ENCODE measurements around the gene EIF3K.

EIF3K gene

DNA sequence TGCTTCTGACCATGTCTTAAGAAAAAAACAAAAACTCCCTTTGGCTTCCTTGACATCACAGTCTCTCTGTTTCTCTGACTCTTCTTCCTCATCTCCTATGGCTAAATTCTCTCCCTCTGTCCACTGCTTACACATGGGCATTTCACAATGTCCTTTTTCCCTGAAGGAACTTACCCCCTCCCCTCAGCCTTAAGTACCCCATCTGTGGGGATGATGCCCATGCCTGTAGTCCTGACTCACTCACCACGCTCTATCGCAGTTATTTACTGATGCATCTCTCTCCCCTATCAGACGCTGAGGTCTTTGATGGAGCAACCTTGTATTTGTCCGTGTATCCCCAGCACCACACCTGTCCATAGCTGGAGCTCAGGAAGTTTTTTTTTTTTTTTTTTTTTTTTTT lies 60.9 kb downstream of the EIF3K start:
- CTCF ChIA-PET: no interaction called here
- H3K36me3 ChIP-seq (ENCODE audit: control insufficient read depth in 2 of 2, insufficient read depth in 1 of 2, low read length in 2 of 2): peaks cover 10 to 35% of the 10 kb centered on the region in 2 experiments; a peak in 2 of 3 replicates
- no peak for TF ChIP-seq ZNF621 (tag by site-specific recombination; IDR thresholded peaks at IDR 0.05)
- TF ChIP-seq, protein P1, sequence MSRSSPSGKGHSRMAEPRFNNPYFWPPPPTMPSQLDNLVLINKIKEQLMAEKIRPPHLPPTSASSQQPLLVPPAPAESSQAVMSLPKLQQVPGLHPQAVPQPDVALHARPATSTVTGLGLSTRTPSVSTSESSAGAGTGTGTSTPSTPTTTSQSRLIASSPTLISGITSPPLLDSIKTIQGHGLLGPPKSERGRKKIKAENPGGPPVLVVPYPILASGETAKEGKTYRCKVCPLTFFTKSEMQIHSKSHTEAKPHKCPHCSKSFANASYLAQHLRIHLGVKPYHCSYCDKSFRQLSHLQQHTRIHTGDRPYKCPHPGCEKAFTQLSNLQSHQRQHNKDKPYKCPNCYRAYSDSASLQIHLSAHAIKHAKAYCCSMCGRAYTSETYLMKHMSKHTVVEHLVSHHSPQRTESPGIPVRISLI (tag by site-specific recombination; IDR thresholded peaks at IDR 0.05): peak; percentile 99
- TF ChIP-seq ZNF391 (tag by site-specific recombination; IDR thresholded peaks at IDR 0.05; ENCODE audit: borderline replicate concordance, low read depth): no peak
- 0 out of 2 replicates have a peak, but pooled peaks have one; percentile 15 for TF ChIP-seq ZNF366 (tag by site-specific recombination; conservative IDR thresholded peaks at IDR 0.05)
- H3K9me3 ChIP-seq (ENCODE audit: control insufficient read depth, insufficient read depth, low read depth, low read length): no peaks in the 10 kb centered on the region
- H3K4me1 ChIP-seq (ENCODE audit: control insufficient read depth, insufficient read depth, low read length): peaks cover 23% of the 10 kb centered on the region
- no peak overlapping the region for H3K4me3 ChIP-seq (ENCODE audit: low read depth, low read length)
- POLR2A ChIA-PET: interaction anchor here (3.1 kb wide), 1 partner anchor 32 kb away, joined by 12 read pairs; the partner anchor contains the start of gene ACTN4
- H3K27ac ChIP-seq (ENCODE audit: extremely low read depth, low read depth, low read length): no peak overlapping the region

DNA sequence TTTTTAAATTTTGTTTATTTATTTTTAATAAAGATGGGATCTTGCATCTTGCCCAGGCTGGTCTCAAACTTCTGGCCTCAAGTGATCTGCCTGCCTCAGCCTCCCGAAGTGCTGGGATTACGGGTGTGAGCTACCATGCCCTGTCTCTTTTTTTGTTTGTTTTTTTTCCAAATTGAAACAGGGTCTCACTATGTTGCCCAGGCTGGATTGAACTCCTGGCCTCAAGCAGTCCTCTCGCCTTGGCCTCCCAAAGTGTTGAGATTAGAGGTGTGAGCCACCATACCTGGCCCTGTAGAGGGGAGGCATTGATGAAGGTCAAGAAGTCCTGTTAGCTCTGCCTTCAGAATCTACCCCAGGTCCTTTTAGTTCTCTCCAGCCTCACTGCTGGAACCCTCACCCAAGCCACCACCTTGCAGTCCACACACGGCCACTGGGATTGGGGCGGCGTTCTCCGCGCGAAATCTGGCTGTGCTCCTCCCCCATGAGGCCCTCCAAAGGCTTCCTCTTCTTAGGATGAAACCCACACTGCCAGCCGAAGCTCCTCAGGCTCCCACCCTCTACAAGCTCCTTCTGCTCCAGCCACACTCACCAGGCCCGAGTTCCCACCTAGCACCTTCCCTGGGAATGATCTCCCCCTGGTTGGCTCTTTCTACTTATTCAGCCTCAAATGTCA lies 63.3 kb downstream of the EIF3K start:
- CTCF ChIA-PET: interaction anchor here (0.6 to 2.9 kb wide), 8 partner anchors 11 to 85 kb away, joined by 3 to 12 read pairs (median 4); no protein-coding TSS in a partner anchor
- Histone ChIP-seq H3K27ac (ENCODE audit: extremely low read depth, low read depth, low read length) (peak overlapping the region; percentile 98), H3K4me3 (ENCODE audit: low read depth, low read length) (no peak overlapping the region), H3K9me3 (ENCODE audit: control insufficient read depth, insufficient read depth, low read depth, low read length) (no peaks in the 10 kb centered on the region), H3K4me1 (ENCODE audit: control insufficient read depth, insufficient read depth, low read length) (peaks cover 41% of the 10 kb centered on the region), H3K36me3 (ENCODE audit: control insufficient read depth in 2 of 2, insufficient read depth in 1 of 2, low read length in 2 of 2) (peaks cover 6 to 29% of the 10 kb centered on the region in 2 experiments; a peak in 2 of 3 replicates)
- TF ChIP-seq ZNF121 (tag by site-specific recombination; IDR thresholded peaks at IDR 0.05): peak; percentile 100
- TF ChIP-seq, protein P2, sequence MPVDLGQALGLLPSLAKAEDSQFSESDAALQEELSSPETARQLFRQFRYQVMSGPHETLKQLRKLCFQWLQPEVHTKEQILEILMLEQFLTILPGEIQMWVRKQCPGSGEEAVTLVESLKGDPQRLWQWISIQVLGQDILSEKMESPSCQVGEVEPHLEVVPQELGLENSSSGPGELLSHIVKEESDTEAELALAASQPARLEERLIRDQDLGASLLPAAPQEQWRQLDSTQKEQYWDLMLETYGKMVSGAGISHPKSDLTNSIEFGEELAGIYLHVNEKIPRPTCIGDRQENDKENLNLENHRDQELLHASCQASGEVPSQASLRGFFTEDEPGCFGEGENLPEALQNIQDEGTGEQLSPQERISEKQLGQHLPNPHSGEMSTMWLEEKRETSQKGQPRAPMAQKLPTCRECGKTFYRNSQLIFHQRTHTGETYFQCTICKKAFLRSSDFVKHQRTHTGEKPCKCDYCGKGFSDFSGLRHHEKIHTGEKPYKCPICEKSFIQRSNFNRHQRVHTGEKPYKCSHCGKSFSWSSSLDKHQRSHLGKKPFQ (tag by site-specific recombination; IDR thresholded peaks at IDR 0.05): 0 out of 2 replicates have a peak, but pooled peaks have one; percentile 10
- TF ChIP-seq ZIC2 (tag by site-specific recombination; IDR thresholded peaks at IDR 0.05): 0 out of 2 replicates have a peak, but pooled peaks have one; percentile 20
- TF ChIP-seq, protein P3, sequence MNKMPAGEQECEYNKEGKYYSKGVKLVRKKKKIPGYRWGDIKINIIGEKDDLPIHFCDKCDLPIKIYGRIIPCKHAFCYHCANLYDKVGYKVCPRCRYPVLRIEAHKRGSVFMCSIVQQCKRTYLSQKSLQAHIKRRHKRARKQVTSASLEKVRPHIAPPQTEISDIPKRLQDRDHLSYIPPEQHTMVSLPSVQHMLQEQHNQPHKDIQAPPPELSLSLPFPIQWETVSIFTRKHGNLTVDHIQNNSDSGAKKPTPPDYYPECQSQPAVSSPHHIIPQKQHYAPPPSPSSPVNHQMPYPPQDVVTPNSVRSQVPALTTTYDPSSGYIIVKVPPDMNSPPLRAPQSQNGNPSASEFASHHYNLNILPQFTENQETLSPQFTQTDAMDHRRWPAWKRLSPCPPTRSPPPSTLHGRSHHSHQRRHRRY (tag by site-specific recombination; IDR thresholded peaks at IDR 0.05): no peak
- TF ChIP-seq, protein P4, sequence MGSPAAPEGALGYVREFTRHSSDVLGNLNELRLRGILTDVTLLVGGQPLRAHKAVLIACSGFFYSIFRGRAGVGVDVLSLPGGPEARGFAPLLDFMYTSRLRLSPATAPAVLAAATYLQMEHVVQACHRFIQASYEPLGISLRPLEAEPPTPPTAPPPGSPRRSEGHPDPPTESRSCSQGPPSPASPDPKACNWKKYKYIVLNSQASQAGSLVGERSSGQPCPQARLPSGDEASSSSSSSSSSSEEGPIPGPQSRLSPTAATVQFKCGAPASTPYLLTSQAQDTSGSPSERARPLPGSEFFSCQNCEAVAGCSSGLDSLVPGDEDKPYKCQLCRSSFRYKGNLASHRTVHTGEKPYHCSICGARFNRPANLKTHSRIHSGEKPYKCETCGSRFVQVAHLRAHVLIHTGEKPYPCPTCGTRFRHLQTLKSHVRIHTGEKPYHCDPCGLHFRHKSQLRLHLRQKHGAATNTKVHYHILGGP (tag by site-specific recombination; IDR thresholded peaks at IDR 0.05): no peak
- TF ChIP-seq, protein P5, sequence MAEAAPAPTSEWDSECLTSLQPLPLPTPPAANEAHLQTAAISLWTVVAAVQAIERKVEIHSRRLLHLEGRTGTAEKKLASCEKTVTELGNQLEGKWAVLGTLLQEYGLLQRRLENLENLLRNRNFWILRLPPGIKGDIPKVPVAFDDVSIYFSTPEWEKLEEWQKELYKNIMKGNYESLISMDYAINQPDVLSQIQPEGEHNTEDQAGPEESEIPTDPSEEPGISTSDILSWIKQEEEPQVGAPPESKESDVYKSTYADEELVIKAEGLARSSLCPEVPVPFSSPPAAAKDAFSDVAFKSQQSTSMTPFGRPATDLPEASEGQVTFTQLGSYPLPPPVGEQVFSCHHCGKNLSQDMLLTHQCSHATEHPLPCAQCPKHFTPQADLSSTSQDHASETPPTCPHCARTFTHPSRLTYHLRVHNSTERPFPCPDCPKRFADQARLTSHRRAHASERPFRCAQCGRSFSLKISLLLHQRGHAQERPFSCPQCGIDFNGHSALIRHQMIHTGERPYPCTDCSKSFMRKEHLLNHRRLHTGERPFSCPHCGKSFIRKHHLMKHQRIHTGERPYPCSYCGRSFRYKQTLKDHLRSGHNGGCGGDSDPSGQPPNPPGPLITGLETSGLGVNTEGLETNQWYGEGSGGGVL (tag by site-specific recombination; IDR thresholded peaks at IDR 0.05): peak; percentile 38; the same call in 1 of the 2 replicates
- TF ChIP-seq, protein P6, sequence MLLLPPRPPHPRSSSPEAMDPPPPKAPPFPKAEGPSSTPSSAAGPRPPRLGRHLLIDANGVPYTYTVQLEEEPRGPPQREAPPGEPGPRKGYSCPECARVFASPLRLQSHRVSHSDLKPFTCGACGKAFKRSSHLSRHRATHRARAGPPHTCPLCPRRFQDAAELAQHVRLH (tag by site-specific recombination; IDR thresholded peaks at IDR 0.05): peak; percentile 9; the same call in 1 of the 2 replicates
- POLR2A ChIA-PET: interaction anchor here (0.8 to 2.3 kb wide), 7 partner anchors 19 to 167 kb away, joined by 3 to 63 read pairs (median 10); partner anchors contain the start of genes ACTN4, EIF3K and MAP4K1

Measured in HEK293 (cell line).